Measurements from ENCODE around the gene PKP3.

The PKP3 gene

DNA sequence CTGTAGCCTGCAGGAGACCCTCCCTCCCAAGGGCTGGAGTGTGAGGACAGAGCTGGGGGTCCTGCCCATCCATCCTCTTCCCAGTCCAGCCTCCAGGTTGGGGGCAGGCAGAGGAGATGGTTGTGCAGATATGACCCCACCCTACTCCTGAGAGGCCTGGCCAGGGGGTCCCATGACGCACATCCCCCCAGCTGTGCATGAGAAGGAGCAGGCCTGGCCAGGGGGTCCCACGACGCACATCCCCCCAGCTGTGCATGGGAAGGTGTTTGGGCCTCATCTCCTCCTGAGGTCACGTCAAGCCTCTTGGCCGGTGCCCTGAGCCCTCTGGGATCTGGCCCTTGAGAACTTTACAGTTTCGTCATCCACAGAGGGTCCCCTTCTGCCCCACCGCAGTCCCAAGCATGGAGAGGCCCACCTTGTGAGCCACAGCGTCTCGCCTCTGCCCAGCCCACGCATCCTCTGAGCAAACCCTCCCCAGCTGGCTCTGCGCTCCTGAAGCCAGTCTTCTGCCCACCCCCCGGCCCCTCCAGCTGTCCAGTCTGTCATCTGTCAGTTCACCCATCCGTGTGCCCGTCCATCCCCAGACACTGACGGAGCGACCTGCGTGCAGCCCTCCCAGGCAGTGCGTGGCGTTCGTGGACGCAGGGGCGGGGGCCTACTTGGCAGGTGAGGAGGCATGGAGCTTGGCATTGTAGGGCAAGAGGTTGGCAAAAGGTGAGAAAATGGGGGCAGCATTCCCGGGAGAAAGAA is 45.5 kb downstream of the PKP3 start:
- Histone ChIP-seq H3K4me3 (ENCODE audit: low read depth, low read length) (no peak overlapping the region), H3K27me3 (ENCODE audit: insufficient read depth, low read depth, severe bottlenecking) (no peaks in the 10 kb centered on the region), H3K36me3 (no peaks in the 10 kb centered on the region), H3K27ac (no peak overlapping the region), H3K9me3 (ENCODE audit: severe bottlenecking) (no peaks in the 10 kb centered on the region)
- TF ChIP-seq CTCF (IDR thresholded peaks at IDR 0.05; ENCODE audit: low read depth, low read length), result no peak
- DNase-seq, result no peak

DNA sequence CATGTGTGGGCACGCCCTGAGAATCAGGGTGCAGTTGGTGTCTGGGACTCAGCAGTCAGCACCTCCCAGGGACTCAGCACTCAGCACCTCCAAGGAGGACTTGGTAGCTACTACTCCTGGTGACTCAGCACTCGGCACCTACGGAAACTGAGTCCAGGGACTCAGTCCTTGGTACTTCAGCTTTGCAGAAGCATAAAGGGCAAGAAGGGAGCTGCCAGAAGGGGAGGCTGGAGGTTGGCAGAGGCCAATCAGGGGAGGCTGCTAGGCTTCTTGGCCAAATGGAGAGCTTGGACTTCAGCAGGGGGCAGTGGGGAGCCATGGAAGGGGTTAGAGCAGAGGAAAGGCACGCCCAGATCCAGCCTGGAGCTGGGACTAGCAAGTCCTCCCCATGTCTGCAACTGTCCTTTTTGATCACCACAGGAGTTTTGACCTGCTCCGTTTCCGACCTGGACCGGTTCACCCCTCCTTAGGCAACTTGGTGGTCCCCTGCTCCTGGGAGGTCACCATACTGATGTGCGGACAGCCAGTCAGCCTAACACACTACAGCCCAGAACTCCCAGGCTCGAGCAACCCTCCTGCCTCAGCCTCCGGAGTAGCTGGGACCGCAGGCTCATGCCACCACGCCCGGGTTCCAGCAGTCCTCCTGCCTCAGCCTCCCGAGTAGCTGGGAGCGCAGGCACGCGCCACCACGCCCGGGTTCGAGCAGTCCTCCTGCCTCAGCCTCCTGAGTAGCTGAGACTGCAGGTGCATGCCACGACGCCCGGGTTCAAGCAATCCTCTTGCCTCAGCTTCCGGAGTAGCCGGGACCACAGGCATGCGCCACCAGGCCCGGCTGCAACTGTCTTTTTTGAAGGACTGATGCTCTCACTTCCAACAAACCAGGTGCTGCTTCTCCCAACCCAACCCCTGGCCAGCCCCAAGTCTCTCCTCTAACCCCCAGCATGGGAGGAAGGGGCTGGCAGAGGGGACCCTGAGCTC is 46.3 kb downstream of the PKP3 start:
- H3K27ac ChIP-seq, result no peak overlapping the region
- H3K36me3 ChIP-seq, result no peaks in the 10 kb centered on the region
- H3K27me3 ChIP-seq (ENCODE audit: insufficient read depth, low read depth, severe bottlenecking), result no peaks in the 10 kb centered on the region
- no peaks in the 10 kb centered on the region for H3K9me3 ChIP-seq (ENCODE audit: severe bottlenecking)
- DNase-seq, result no peak
- peak; percentile 29; the same call in 1 of the 2 replicates for TF ChIP-seq CTCF (IDR thresholded peaks at IDR 0.05; ENCODE audit: low read depth, low read length)
- no peak overlapping the region for H3K4me3 ChIP-seq (ENCODE audit: low read depth, low read length)

- TF ChIP-seq CTCF (IDR thresholded peaks at IDR 0.05; ENCODE audit: low read depth, low read length), result no peak
- Histone ChIP-seq H3K27ac (no peak overlapping the region), H3K9me3 (ENCODE audit: severe bottlenecking) (no peaks in the 10 kb centered on the region), H3K4me3 (ENCODE audit: low read depth, low read length) (no peak overlapping the region), H3K27me3 (ENCODE audit: insufficient read depth, low read depth, severe bottlenecking) (no peaks in the 10 kb centered on the region), H3K36me3 (no peaks in the 10 kb centered on the region)
- DNase-seq, result no peak
Measured at GRCh38 chr11:441043-441417, 47.0 kb downstream of the PKP3 start.

- DNase-seq, result peak; percentile 49
- H3K9me3 ChIP-seq (ENCODE audit: severe bottlenecking), result no peaks in the 10 kb centered on the region
- no peak for TF ChIP-seq CTCF (IDR thresholded peaks at IDR 0.05; ENCODE audit: low read depth, low read length)
- H3K4me3 ChIP-seq (ENCODE audit: low read depth, low read length), result no peak within 1 kb of the TSS
- no peaks in the 10 kb centered on the region for H3K36me3 ChIP-seq
- no peak within 1 kb of the TSS for H3K27ac ChIP-seq
- no peaks in the 10 kb centered on the region for H3K27me3 ChIP-seq (ENCODE audit: insufficient read depth, low read depth, severe bottlenecking)
Measured at GRCh38 chr11:441418-442274, 47.6 kb downstream of the PKP3 start, which contains the start of gene ANO9. Gene ANO9 (minus strand): TSS chr11:442011. CDS start chr11:441926, 85 bp downstream.

- H3K36me3 ChIP-seq, result no peaks in the 10 kb centered on the region
- H3K27ac ChIP-seq, result no peak overlapping the region
- DNase-seq, result no peak
- no peaks in the 10 kb centered on the region for H3K9me3 ChIP-seq (ENCODE audit: severe bottlenecking)
- H3K4me3 ChIP-seq (ENCODE audit: low read depth, low read length), result no peak overlapping the region
- H3K27me3 ChIP-seq (ENCODE audit: insufficient read depth, low read depth, severe bottlenecking), result no peaks in the 10 kb centered on the region
- TF ChIP-seq CTCF (IDR thresholded peaks at IDR 0.05; ENCODE audit: low read depth, low read length), result no peak
Measured at GRCh38 chr11:442611-443081, 48.6 kb downstream of the PKP3 start.

Data from WERI-Rb-1 (cell line).